ENCODE data around the gene CCT2.
"Not testable (repeated sequence)": the region's sequence is repeated elsewhere in the genome, so short reads cannot be mapped to it uniquely, and the experiment has no call there.

CCT2 gene

DNA sequence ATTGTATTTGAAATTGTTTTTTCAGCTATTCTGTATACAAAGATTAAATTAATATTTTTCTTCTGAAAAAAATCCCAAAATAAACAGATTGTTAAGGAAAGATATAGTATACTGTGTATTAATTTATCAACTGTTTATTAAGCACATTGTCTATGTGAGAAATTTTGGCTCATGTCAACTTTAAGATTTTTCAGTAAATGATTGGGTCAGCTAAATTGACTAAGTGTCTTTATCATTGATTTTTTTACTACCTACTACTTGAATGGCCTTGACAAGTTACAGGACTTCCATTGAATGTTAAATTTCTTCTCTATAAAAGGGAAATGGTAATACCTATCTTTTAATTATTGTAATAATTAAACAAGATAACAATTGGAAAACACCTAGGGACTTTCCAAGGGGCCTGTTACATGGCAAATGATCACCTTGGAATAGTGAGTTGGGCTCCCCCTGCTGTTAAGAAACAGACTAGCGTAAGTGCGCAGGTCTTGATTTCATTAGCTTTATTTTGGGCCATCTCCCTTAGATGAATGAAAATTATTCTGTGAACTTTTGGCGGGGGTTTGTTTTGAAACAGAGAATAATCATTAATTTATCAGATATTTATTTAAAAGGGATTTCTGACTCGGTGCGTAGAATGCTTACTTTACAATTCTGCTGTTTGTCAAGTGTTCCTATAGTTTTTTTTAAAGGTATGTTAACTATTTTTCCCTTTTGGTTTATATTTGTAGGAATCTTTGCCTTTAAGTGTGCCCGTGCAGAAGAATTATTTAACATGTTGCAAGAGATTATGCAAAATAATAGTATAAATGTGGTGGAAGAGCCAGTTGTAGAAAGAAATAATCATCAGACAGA lies 14.5 kb upstream of the CCT2 start:
- Mint-ChIP-seq H3K4me3 (no peak overlapping the region), H3K27ac (no peak overlapping the region), H3K27me3 (no peaks in the 10 kb centered on the region), H3K36me3 (peaks cover 40% of the 10 kb centered on the region), H3K9me3 (no peaks in the 10 kb centered on the region), H3K4me1 (no peaks in the 10 kb centered on the region)
- ATAC-seq: peak; percentile 63

DNA sequence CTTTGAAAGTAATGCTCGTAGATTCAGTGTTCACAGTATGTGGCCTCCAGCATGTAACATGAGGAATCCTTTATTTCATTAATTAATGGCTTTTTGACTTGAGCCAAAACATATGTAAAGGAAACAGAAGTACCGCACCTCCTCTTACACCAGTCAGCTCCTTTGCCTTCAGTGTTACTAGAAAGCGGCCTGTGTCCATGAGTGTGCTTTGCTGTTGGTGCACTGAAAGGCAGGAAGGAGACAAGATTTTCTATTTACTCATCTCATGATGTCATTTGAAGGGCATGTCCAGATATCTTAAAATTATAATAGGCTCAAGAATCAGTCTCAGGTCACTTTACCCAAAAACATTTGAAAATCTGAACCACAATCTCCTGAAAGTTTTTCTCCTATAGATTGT lies 9.9 kb upstream of the CCT2 start:
- H3K9me3 Mint-ChIP-seq: no peaks in the 10 kb centered on the region
- no peaks in the 10 kb centered on the region for H3K27me3 Mint-ChIP-seq
- no peak overlapping the region for H3K27ac Mint-ChIP-seq
- H3K4me1 Mint-ChIP-seq: peaks cover 7% of the 10 kb centered on the region
- H3K36me3 Mint-ChIP-seq: peaks cover 28% of the 10 kb centered on the region
- no peak overlapping the region for H3K4me3 Mint-ChIP-seq
- no peak for ATAC-seq

DNA sequence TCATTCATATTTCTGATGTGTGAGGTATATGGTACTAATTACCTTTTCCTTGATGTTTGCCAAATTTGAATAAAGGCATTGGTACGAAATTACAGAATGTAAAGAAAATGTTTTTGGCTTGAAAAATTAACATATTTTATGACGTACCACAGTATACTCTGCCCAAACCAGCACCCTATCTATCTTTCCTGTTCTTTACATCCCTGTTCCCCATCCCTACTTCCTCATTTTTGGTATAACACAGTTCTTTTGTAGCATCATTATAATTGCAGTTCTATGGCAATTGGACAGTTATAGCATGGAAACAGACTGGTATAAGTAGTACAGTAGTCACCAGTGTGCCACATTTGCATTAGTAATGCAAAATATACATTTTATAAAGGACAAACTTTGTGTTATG lies 7.0 kb upstream of the CCT2 start:
- ATAC-seq: no peak
- H3K4me1 Mint-ChIP-seq: peaks cover 7% of the 10 kb centered on the region
- peaks cover 13% of the 10 kb centered on the region for H3K36me3 Mint-ChIP-seq
- no peaks in the 10 kb centered on the region for H3K9me3 Mint-ChIP-seq
- H3K27me3 Mint-ChIP-seq: no peaks in the 10 kb centered on the region
- H3K4me3 Mint-ChIP-seq: no peak overlapping the region
- H3K27ac Mint-ChIP-seq: no peak overlapping the region

DNA sequence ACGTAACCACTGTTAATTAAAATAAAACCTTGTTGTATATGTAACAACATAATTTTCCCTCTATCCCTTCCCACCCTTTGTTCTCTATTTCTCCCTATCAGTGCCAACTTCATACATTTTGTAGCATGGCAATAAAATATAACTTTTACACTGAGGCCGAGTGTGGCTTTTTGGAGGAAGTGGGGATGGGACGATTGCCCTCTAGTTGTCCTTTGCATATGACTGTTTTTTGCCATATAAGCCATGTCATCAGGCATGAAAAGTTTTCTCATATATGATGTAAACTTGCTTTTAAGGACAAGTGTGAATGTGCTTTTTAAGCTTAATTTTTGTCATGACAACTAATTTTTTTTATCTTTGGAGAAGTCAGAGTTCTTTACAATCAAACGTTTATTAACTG lies 6.2 kb upstream of the CCT2 start:
- no peaks in the 10 kb centered on the region for H3K27me3 Mint-ChIP-seq
- no peak for ATAC-seq
- no peak overlapping the region for H3K4me3 Mint-ChIP-seq

DNA sequence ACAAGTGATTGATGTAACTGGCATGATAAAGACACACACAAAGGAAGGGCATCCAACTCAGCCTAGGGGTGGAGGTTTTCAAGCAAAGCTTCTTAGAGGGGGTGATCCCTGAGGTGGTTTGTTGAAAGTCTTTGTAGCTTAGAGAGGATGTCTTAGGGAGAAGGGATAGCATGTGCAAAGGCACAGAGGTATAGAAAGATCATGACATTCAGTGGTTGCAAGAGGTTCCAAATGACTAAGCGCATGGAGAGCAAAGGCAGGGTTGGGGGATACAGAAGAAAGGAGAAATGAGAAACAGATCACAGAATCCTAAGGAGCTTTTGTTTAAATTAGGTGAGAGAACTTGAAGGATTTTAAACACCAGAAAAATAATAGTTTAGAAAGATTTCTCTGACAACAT lies 5.2 kb upstream of the CCT2 start:
- no peak for ATAC-seq
- H3K9me3 Mint-ChIP-seq: no peaks in the 10 kb centered on the region

More for the DNA sequence above, 6.2 kb upstream of the CCT2 start:
- Mint-ChIP-seq H3K27ac (no peak overlapping the region), H3K36me3 (peaks cover 9% of the 10 kb centered on the region), H3K9me3 (no peaks in the 10 kb centered on the region), H3K4me1 (peaks cover 7% of the 10 kb centered on the region)

GRCh38 chr12:69583203-69583602 lies 2.1 kb upstream of the CCT2 start:
- Mint-ChIP-seq H3K9me3 (no peaks in the 10 kb centered on the region), H3K27me3 (no peaks in the 10 kb centered on the region), H3K36me3 (peaks cover 8% of the 10 kb centered on the region), H3K27ac (no peak overlapping the region), H3K4me1 (peaks cover 14% of the 10 kb centered on the region), H3K4me3 (no peak overlapping the region)
- no peak for ATAC-seq

More for the DNA sequence above, 5.2 kb upstream of the CCT2 start:
- Mint-ChIP-seq H3K36me3 (no peaks in the 10 kb centered on the region), H3K27me3 (no peaks in the 10 kb centered on the region), H3K27ac (no peak overlapping the region), H3K4me1 (peaks cover 7% of the 10 kb centered on the region), H3K4me3 (no peak overlapping the region)

GRCh38 chr12:69588527-69588926 lies 3.3 kb downstream of the CCT2 start:
- peaks cover 56% of the 10 kb centered on the region for H3K36me3 Mint-ChIP-seq
- H3K4me3 Mint-ChIP-seq: no peak overlapping the region
- no peaks in the 10 kb centered on the region for H3K27me3 Mint-ChIP-seq
- H3K27ac Mint-ChIP-seq: no peak overlapping the region
- H3K4me1 Mint-ChIP-seq: peaks cover 8% of the 10 kb centered on the region
- no peak for ATAC-seq
- no peaks in the 10 kb centered on the region for H3K9me3 Mint-ChIP-seq

GRCh38 chr12:69589082-69589481 lies 3.8 kb downstream of the CCT2 start:
- Mint-ChIP-seq H3K9me3 (no peaks in the 10 kb centered on the region), H3K27ac (no peak overlapping the region), H3K4me3 (no peak overlapping the region), H3K4me1 (peaks cover 8% of the 10 kb centered on the region), H3K27me3 (no peaks in the 10 kb centered on the region), H3K36me3 (peaks cover 61% of the 10 kb centered on the region)
- ATAC-seq: no peak

DNA sequence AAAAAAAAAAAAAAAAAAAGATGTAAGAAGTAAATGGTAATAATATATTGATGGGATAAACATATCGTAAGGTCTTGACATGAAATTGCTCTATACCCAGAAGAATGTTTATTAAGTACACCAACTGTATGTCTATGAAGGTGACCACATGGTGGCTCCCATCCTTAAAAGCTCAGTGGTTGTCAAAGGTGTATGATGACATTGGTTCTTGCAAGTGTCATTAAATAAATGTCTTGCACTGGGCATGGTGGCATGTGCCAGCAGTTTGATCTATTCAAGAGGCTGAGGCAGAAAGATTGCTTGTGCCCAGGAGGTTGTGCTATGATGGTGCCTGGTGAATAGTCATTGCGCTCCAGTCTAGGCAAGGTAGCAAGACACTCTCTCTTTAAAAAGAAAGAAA lies 10.4 kb downstream of the CCT2 start:
- Mint-ChIP-seq H3K4me1 (no peaks in the 10 kb centered on the region), H3K36me3 (peaks cover 72% of the 10 kb centered on the region), H3K27ac (no peak overlapping the region)

GRCh38 chr12:69598174-69598753 lies 13.0 kb downstream of the CCT2 start:
- no peak for ATAC-seq
- H3K4me3 Mint-ChIP-seq: no peak overlapping the region
- no peaks in the 10 kb centered on the region for H3K4me1 Mint-ChIP-seq
- H3K27me3 Mint-ChIP-seq: no peaks in the 10 kb centered on the region
- H3K27ac Mint-ChIP-seq: no peak overlapping the region
- peaks cover 75% of the 10 kb centered on the region for H3K36me3 Mint-ChIP-seq
- peaks cover 4% of the 10 kb centered on the region for H3K9me3 Mint-ChIP-seq

More for the DNA sequence above, 10.4 kb downstream of the CCT2 start:
- Mint-ChIP-seq H3K27me3 (no peaks in the 10 kb centered on the region), H3K4me3 (no peak overlapping the region), H3K9me3 (no peaks in the 10 kb centered on the region)
- ATAC-seq: no peak

DNA sequence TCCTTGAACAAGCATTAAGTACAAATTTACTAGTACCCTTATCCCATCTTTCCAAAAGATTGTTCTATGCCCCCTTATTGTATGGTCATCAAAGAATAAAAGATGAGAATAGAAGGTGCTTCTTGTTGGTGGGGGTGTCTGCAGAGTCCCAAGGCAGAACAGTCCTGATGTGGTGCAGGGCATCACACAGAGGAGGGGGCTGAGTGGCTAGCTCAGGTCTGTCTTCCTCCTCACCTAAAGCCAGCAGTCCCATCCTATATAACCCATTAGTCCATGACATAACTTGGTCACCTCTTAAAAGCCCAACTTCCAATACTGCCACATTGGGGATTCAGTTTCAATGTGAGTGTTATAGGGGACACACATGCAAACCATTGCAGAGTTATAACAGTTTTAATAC lies 15.5 kb downstream of the CCT2 start:
- H3K27ac Mint-ChIP-seq: no peak overlapping the region

GRCh38 chr12:69601962-69602685 lies 16.9 kb downstream of the CCT2 start:
- peaks cover 49% of the 10 kb centered on the region for H3K36me3 Mint-ChIP-seq
- H3K27me3 Mint-ChIP-seq: no peaks in the 10 kb centered on the region
- H3K4me3 Mint-ChIP-seq: no peak overlapping the region
- no peak for ATAC-seq
- peaks cover 7% of the 10 kb centered on the region for H3K9me3 Mint-ChIP-seq
- no peak overlapping the region for H3K27ac Mint-ChIP-seq
- H3K4me1 Mint-ChIP-seq: no peaks in the 10 kb centered on the region

More for the DNA sequence above, 15.5 kb downstream of the CCT2 start:
- Mint-ChIP-seq H3K4me3 (no peak overlapping the region), H3K4me1 (no peaks in the 10 kb centered on the region), H3K27me3 (no peaks in the 10 kb centered on the region), H3K36me3 (peaks cover 60% of the 10 kb centered on the region), H3K9me3 (peaks cover 7% of the 10 kb centered on the region)
- no peak for ATAC-seq

DNA sequence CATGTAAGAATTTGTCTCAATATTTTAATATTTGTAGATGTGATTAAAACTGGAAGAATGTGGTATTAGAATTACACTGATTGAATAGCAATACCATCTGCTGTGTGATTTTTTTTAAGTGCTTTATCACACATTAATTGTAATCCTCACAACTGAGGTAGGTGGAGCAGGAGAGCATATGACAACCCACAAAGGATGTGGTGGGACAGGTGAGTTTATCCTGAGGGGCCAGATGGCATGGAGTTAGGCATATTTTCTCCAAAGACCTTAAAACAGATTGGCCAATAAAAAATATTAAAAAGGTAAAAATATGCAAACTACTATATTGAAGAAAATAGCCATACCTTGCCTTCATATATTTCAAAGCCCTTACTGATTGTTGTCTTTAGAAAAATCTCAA lies 17.7 kb downstream of the CCT2 start:
- Mint-ChIP-seq H3K4me3 (no peak overlapping the region), H3K4me1 (no peaks in the 10 kb centered on the region), H3K36me3 (peaks cover 41% of the 10 kb centered on the region), H3K9me3 (peaks cover 7% of the 10 kb centered on the region), H3K27ac (no peak overlapping the region), H3K27me3 (no peaks in the 10 kb centered on the region)
- ATAC-seq: no peak

DNA sequence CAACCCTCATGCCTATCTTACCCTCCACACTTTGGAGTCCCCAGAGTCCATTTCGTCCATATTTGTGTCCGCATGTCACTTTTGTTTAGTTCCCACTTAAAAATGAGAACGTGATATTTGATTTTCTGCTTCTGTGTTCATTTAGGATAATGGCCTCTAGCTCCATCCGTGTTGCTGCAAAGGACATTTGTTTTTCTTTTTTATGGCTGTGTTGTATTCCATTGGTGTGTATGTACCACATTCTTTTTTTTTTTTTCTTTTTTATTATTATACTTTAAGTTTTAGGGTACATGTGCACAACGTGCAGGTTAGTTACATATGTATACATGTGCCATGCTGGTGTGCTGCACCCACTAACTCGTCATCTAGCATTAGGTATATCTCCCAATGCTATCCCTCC lies 18.3 kb downstream of the CCT2 start:
- H3K36me3 Mint-ChIP-seq: peaks cover 38% of the 10 kb centered on the region
- not testable (repeated sequence) for ATAC-seq, H3K27ac Mint-ChIP-seq, H3K27me3 Mint-ChIP-seq, H3K9me3 Mint-ChIP-seq, H3K4me1 Mint-ChIP-seq, H3K4me3 Mint-ChIP-seq

- not testable (repeated sequence) for H3K4me1 Mint-ChIP-seq, H3K9me3 Mint-ChIP-seq, H3K4me3 Mint-ChIP-seq, H3K27ac Mint-ChIP-seq, H3K27me3 Mint-ChIP-seq, ATAC-seq
- H3K36me3 Mint-ChIP-seq: peaks cover 38% of the 10 kb centered on the region
These were observed 19.0 kb downstream of the CCT2 start for GRCh38 chr12:69604275-69604674.
